ENCODE measurements around the gene PRKAR1B.
"Not testable (repeated sequence)": the region's sequence is repeated elsewhere in the genome, so short reads cannot be mapped to it uniquely, and the experiment has no call there.

PRKAR1B gene

GRCh38 chr7:756928-757560 lies 30.0 kb upstream of the PRKAR1B start:
- DNase-seq, result no peak

GRCh38 chr7:756231-756927 lies 29.3 kb upstream of the PRKAR1B start:
- no peak for DNase-seq

GRCh38 chr7:755413-755805 lies 28.3 kb upstream of the PRKAR1B start:
- DNase-seq, result no peak

- DNase-seq, result no peak
Observed at GRCh38 chr7:754531-755412, 27.7 kb upstream of the PRKAR1B start.

DNA sequence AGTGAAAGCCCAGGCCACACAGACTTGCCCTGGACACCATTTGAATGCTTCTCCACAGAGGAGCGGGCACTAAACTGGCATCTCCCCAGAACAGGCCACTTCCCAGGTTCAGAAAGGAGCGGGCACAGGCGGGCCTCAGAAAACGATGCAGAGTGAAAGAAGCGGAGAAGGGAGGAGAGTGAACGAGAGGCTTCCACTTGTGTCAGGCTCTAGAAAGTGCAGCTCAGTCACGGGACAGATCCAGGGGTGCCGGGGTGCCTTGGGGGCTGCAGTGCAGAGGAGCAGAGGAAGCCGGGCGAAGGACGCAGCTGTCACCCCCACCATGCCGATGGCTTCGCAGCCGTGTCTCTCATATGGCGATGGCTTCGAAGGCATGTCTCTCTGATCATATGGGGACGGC lies 26.1 kb upstream of the PRKAR1B start:
- no peak for DNase-seq

DNA sequence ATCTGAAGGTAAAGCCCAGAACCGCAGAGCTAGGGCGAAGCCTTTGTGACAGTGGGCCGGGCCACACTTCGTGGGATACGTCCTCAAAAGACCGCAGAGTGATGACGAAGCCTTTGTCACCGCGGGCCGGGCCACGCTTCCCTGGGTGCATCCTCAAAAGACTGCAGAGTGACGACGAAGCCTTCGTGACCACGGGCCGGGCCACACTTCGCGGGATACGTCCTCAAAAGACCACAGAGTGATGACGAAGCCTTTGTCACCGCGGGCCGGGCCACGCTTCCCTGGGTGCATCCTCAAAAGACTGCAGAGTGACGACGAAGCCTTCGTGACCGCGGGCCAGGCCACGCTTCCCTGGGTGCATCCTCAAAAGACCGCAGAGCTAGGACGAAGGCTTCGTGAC lies 25.2 kb upstream of the PRKAR1B start:
- not testable (repeated sequence) for DNase-seq

DNA sequence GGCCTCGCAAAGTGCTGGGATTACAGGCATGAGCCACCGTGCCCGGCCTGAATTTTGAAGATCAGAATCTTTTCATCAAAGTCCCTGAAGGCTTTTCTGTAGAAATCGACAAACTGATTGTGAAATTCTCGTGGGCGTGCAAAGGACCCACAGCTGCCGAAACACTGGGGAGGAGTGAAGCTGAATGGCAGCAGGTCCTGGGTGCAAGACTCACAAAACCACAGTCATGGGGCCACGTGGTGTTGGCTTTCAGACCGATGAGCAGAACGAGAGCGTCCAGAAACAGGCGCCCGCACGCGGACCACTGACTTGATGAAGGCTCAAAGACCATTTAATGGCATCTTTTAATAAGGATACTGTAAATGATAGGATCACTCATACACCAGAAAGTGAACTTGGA lies 24.7 kb upstream of the PRKAR1B start:
- no peak for DNase-seq

GRCh38 chr7:750111-750905 lies 23.2 kb upstream of the PRKAR1B start:
- no peak for DNase-seq

DNA sequence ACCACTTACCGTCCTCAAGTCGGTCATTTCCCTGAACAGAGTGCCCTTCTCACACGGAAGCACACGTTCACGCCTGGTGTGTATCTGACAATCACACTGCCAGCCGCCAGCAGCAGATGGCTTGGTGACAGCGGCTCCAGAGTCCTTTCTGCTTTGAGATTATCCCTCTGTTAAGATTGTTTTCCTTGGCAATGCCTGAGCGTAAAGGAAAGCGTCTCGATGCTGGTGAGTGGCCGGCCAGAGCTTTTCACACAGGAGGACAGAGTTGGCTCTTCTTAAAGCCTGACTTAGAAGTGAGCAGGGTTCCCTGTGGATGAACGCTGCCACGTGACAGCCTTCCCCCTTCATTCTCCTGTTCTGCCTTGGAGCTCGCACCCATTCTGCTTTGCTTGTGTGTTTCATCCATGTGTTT lies 22.1 kb upstream of the PRKAR1B start:
- no peak for DNase-seq

DNA sequence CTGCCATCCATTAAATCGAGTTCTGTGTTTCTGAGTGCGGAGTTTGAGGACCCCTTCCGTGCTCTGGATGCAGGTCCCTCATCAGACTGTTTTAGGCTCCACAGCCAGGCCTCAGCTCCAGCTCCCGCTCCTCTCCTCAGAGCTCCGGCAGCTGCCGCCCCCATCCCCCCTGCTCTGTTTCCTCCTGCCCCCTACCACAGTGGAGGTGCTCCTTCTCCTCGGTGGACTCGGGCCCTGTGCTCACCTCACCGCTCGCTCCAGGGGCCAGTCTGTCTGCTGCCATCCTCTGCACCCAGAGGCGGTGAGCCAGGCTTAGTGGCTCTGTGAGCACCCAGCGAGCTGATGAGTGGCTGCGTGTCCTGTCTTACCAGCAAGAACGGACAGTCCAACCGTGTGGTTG lies 21.4 kb upstream of the PRKAR1B start:
- no peak for DNase-seq

DNA sequence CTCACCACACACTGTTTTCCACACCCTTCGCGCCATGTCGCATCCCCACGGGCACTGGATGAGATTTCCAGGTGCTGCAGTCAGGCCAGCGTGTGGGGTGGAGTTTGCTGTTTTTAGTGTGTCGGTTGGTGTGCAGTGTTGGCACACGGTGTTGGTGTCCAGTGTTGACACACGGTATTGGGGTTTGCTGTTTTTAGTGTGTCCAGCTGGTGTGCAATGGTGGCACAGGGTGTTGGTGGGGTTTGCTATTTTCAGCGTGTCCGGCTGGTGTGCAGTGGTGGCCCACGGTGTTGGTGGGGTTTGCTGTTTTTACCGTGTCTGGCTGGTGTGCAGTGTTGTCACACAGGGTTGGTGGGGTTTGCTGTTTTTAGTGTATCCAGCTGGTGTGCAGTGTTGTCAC lies 20.1 kb upstream of the PRKAR1B start:
- DNase-seq, result no peak

- DNase-seq, result no peak
Observed at GRCh38 chr7:746155-747061, 19.3 kb upstream of the PRKAR1B start.

- DNase-seq, result no peak
Observed at GRCh38 chr7:745431-746154, 18.5 kb upstream of the PRKAR1B start.

DNA sequence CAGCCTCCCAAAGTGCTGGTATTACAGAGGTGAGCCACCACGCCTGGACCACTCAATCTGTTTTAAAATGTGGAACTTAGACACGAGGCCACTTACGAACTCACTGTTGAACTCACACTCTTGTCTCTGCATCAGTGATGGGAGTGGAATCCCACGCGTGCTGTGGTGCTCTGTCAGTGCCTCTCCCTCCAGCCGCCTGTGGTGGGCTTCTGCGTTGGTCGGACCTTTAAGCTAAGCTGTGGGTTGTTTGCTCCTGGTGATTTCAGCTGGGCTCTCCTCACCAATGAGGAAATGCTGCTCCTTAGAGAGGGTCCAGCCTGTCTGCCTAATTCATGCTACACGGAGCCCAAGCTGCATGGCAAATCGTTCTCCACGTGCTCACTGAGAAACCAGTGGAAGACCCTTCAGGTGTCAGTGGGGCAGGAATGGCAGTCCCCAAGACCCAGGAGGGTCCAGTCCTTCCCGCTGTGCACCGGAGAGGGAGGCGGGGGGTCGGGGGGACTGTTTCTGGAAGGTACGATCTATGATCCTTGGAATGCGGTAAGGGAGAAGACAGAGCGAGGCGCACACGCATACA lies 17.9 kb upstream of the PRKAR1B start:
- DNase-seq, result no peak

DNA sequence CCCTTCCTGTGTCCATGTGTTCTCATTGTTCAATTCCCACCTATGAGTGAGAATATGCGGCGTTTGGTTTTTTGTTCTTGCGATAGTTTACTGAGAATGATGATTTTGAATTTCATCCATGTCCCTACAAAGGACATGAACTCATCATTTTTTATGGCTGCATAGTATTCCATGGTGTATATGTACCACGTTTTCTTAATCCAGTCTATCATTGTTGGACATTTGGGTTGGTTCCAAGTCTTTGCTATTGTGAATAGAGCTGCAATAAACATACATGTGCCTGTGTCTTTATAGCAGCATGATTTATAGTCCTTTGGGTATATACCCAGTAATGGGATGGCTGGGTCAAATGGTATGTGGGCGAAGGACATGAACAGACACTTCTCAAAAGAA lies 17.0 kb upstream of the PRKAR1B start:
- not testable (repeated sequence) for DNase-seq

DNA sequence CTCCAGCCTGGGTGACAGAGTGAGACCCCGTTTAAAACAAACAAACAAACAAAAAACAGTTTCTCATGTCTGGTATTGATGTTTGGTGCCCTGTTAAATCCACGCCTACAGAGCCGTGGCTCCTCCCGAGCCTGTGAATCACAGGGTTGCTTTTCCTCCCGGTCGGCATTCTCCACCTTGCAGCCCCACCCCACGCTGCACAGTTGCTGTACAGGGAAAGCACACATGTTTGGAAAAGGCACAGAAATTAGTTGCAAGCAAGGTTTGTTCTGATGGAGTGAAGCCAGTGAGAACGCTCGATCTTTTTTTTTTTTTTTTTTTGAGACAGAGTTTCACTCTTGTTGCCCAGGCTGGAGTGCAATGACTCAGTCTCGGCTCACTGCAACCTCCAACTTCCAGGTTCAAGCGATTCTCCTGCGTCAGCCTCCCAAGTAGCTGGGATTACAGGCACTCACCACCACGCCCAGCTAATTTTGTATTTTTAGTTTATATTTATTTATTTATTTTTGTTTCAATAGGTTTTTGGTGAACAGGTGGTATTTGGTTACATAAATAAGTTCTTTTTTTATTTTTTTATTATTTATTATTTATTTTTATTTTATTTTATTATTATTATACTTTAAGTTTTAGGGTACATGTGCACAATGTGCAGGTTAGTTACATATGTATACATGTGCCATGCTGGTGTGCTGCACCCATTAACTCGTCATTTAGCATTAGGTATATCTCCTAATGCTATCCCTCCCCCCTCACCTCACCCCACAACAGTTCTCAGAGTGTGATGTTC lies 16.5 kb upstream of the PRKAR1B start:
- DNase-seq, result not testable (repeated sequence)

DNA sequence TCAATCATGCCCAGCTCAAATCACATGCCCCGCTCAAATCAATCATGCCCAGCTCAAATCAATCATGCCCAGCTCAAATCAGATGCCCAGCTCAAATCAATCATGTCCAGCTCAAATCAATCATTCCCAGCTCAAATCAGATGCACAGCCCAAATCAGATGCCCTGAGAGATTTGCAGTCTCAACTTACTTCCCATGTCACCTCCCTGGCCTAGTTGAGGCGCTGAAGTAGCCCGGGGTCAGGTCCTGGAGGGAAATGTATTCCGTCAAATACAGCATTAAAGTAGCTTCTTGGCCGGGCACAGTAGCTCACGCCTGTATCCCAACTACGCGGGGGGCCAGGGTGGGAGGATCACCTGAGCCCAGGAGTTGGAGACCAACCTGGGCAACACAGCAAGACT lies 15.7 kb upstream of the PRKAR1B start:
- no peak for DNase-seq

DNA sequence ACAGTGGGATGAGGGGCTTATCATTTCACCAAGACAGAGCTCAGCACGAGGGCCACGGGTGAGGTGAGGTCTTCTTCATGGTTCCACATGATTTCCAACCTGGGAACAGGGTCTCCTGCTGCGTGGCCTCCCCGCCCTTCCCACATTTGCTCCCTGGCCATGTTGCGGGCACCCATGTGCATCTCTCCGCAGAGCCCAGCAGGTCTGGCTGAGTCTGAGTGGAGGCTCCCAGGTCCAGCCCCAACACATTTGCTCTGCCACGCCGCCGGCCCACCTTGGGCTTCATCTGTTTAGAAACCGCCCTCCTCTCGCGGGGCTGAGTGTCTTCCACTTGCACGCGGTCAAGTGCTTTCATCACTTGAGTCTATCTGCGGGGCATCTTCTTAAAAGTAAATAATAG lies 14.8 kb upstream of the PRKAR1B start:
- DNase-seq, result no peak

- no peak for DNase-seq
Observed at GRCh38 chr7:741191-741671, 14.2 kb upstream of the PRKAR1B start.
